Activated CD8-positive, alpha-beta T cell treated with anti-CD3 and anti-CD28 coated beads for 36 hours (primary cell): ENCODE measurements around the gene NRG3. TPM values are rescaled to one million over a fixed set of nuclear protein-coding genes. Genes with fewer than 3 reads are reported as not detected.

Experiments
- ATAC-seq: fragments of 200-7000 bp; cut with Tn5 transposase; one replicate; pipeline ENCODE4 v1.10.0; 2021; ENCODE audit warnings: mild to moderate bottlenecking, moderate library complexity
- CTCF ChIA-PET: fragments of 350-600 bp; sonication (Branson Sonifier 250); formaldehyde crosslinking; loops from one replicate; lab custom pipeline; 2021; ENCODE audit warnings: antibody characterized with exemption; lab: Charles Lee
- POLR2A ChIA-PET: fragments of 350-600 bp; sonication (Branson Sonifier 250); formaldehyde crosslinking; loops from one replicate; lab custom pipeline; 2021; ENCODE audit warnings: antibody characterized with exemption; lab: Charles Lee
- DNase-seq: peaks from one replicate; pipeline ENCODE4 v3.0.0-alpha.2; 2020
- H3K27ac Mint-ChIP-seq: one replicate; pipeline ENCODE4 v1.8.0; 2021; ENCODE audit warnings: mild to moderate bottlenecking, mixed read lengths
- H3K27me3 Mint-ChIP-seq: one replicate; pipeline ENCODE4 v1.8.0; 2021; ENCODE audit warnings: mixed read lengths
- H3K36me3 Mint-ChIP-seq: one replicate; pipeline ENCODE4 v1.8.0; 2021; ENCODE audit warnings: low read depth, mixed read lengths
- H3K4me1 Mint-ChIP-seq: one replicate; pipeline ENCODE4 v1.8.0; 2021; ENCODE audit warnings: low read depth, mixed read lengths
- H3K4me3 Mint-ChIP-seq: one replicate; pipeline ENCODE4 v1.8.0; 2021; ENCODE audit warnings: mild to moderate bottlenecking, moderate library complexity, mixed read lengths
- H3K9me3 Mint-ChIP-seq: one replicate; pipeline ENCODE4 v1.8.0; 2021; ENCODE audit warnings: mixed read lengths
- intact Hi-C: fragments of 100-400 bp; cut with micrococcal nuclease; formaldehyde crosslinking; loops from one replicate; pipeline ENCODE4 v1.10.0; 2022
- total RNA-seq, 2 experiments: library from RNA; stranded (reverse); gene quantifications; one replicate each; pipeline ENCODE4 v1.2.3, GENCODE V29; 2021
- TF ChIP-seq, protein P1 (sequence below): fragments of 200-600 bp; IDR thresholded peaks from one replicate; pipeline ENCODE4 v1.8.0; 2022; ENCODE audit warnings: antibody characterized with exemption, mild to moderate bottlenecking

The NRG3 gene
- total RNA-seq, 2 experiments from 2014 or later: not detected

DNA sequence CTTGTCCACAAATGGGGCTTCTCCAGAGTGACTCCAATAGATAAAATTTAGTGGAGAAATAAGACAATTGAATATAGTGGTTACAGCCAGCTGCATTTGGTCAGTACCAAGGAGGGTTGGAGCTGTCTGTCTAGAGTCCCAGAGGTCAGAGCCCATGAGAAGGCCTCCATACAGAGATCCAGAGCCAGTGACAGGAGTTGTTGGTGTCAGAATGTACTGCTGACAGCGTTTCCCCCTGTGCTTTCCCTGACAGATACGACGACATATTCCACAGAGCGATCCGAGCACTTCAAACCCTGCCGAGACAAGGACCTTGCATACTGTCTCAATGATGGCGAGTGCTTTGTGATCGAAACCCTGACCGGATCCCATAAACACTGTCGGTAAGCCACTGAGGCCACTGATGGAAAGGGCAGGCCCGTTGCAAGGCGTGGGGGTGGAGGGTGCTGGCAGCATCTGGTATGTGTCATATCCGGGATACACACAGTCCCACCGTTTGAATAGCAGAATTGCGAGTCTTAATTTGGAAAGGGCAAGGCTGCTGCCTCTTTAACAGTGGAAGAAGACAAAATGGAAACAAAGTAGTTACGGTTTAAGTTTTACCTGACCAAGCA lies 483.6 kb downstream of the NRG3 start:
- no peak for ATAC-seq
- TF ChIP-seq, protein P1, sequence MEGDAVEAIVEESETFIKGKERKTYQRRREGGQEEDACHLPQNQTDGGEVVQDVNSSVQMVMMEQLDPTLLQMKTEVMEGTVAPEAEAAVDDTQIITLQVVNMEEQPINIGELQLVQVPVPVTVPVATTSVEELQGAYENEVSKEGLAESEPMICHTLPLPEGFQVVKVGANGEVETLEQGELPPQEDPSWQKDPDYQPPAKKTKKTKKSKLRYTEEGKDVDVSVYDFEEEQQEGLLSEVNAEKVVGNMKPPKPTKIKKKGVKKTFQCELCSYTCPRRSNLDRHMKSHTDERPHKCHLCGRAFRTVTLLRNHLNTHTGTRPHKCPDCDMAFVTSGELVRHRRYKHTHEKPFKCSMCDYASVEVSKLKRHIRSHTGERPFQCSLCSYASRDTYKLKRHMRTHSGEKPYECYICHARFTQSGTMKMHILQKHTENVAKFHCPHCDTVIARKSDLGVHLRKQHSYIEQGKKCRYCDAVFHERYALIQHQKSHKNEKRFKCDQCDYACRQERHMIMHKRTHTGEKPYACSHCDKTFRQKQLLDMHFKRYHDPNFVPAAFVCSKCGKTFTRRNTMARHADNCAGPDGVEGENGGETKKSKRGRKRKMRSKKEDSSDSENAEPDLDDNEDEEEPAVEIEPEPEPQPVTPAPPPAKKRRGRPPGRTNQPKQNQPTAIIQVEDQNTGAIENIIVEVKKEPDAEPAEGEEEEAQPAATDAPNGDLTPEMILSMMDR: no peak
- H3K27ac Mint-ChIP-seq: no peak overlapping the region
- CTCF ChIA-PET: no interaction called here
- peaks cover 2% of the 10 kb centered on the region for H3K9me3 Mint-ChIP-seq
- DNase-seq: no peak
- POLR2A ChIA-PET: no interaction called here
- intact Hi-C loops: no loop called here
- H3K27me3 Mint-ChIP-seq: no peaks in the 10 kb centered on the region
- no peak overlapping the region for H3K4me3 Mint-ChIP-seq
- H3K4me1 Mint-ChIP-seq: no peaks in the 10 kb centered on the region
- no peaks in the 10 kb centered on the region for H3K36me3 Mint-ChIP-seq

DNA sequence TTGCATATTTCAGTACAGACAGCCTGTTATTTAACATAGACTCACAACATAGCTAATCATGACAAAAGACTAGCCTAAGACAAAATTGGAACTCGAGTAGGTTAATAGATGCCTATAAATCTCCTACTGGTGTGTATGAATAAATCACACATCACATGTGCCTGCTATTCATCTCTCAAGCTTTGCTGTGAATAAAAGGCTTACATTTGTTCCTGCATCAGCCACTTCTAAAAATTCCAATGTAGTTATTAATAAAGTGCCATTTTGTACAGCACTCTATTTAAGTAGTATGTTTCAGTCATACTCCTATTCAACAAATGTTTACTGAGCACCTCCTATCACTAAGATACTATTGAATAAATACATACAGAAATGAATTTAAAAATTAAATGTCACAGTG lies 486.3 kb downstream of the NRG3 start:
- Mint-ChIP-seq H3K36me3 (no peaks in the 10 kb centered on the region), H3K4me1 (no peaks in the 10 kb centered on the region), H3K27ac (no peak overlapping the region), H3K27me3 (no peaks in the 10 kb centered on the region), H3K9me3 (peaks cover 1% of the 10 kb centered on the region), H3K4me3 (no peak overlapping the region)
- POLR2A ChIA-PET: no interaction called here
- DNase-seq (no peak), ATAC-seq (no peak)
- intact Hi-C loops: no loop called here
- CTCF ChIA-PET: no interaction called here
- TF ChIP-seq, protein P1: no peak

DNA sequence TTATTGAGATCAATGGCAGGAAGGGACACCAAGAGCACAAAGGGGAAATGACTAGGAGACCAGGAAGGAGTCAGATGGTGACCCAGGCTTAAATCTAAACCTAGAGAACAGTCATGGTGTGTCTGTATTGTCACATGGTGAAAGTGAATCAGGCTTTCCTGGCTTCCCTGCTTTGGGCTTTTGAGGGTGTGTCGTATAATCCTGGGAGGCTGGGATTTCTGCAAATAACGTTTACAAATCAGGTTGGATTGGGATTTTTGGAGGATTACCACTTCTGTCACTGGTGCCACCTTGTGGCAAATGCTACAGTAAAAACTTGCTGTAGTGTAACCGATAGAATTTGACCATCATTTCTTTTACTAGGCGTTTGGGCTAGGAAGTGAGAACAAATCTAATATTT lies 502.6 kb downstream of the NRG3 start:
- no peak overlapping the region for H3K4me3 Mint-ChIP-seq
- H3K27ac Mint-ChIP-seq: no peak overlapping the region
- no peaks in the 10 kb centered on the region for H3K27me3 Mint-ChIP-seq
- no peak for DNase-seq
- H3K4me1 Mint-ChIP-seq: no peaks in the 10 kb centered on the region
- no peak for ATAC-seq
- intact Hi-C loops: no loop called here
- no peaks in the 10 kb centered on the region for H3K36me3 Mint-ChIP-seq
- TF ChIP-seq, protein P1: no peak
- H3K9me3 Mint-ChIP-seq: no peaks in the 10 kb centered on the region
- ChIA-PET POLR2A (no interaction called here), CTCF (no interaction called here)

DNA sequence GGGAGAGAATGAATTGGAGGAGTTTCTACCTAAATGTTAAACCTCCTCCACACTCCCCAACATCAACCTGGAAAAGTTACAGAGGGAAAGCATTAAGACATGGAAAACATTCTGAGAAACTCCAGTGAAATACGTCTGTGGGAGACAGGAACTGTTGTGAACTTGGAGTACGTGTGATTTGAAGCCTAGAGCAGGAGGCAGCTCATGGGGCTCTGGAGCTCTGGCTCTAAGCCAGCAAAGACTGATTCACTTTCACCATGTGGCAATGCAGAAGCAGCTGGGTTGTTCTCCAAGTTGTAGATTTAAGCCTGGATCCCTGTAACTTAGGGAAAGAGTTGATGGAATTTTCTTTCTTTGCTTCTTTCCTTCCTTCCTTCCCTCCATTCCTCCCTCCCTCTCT lies 503.2 kb downstream of the NRG3 start:
- no peaks in the 10 kb centered on the region for H3K4me1 Mint-ChIP-seq
- no peaks in the 10 kb centered on the region for H3K36me3 Mint-ChIP-seq

DNA sequence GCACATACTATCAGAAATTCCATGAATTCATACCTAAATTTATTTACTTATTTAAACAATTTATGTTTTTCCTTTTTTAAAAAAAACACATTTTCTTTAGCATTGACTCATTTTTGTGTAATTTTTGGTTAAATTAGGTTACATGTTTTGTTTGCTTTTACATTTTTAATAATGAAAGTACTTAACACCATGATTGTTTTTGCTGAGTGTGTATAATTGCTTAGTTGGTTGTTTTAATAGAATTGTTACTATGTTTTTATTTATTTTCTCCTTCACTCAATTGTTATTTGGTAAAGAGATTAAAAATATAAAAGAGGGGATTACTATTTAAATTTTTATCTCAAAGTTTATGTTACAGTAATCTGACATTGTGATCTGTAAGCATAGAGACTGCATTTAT lies 508.4 kb downstream of the NRG3 start:
- Mint-ChIP-seq H3K4me1 (no peaks in the 10 kb centered on the region), H3K27ac (no peak overlapping the region), H3K9me3 (peaks cover 1% of the 10 kb centered on the region), H3K36me3 (no peaks in the 10 kb centered on the region), H3K27me3 (no peaks in the 10 kb centered on the region), H3K4me3 (no peak overlapping the region)
- ATAC-seq (no peak), DNase-seq (no peak)
- CTCF ChIA-PET: interaction anchor here (1.3 kb wide), 1 partner anchor 10 kb away, joined by 3 read pairs; no protein-coding TSS in a partner anchor
- intact Hi-C loops: no loop called here
- TF ChIP-seq, protein P1: no peak
- POLR2A ChIA-PET: no interaction called here

More for the DNA sequence above, 503.2 kb downstream of the NRG3 start:
- ChIA-PET CTCF (no interaction called here), POLR2A (no interaction called here)
- ATAC-seq (no peak), DNase-seq (no peak)
- intact Hi-C loops: no loop called here
- TF ChIP-seq, protein P1: no peak
- Mint-ChIP-seq H3K4me3 (no peak overlapping the region), H3K27me3 (no peaks in the 10 kb centered on the region), H3K27ac (no peak overlapping the region), H3K9me3 (no peaks in the 10 kb centered on the region)
